Measurements from ENCODE around the gene SLC2A4. TPM values are rescaled to one million over a fixed set of nuclear protein-coding genes. Genes with fewer than 3 reads are reported as not detected.

SLC2A4 gene
- total and polyA plus RNA-seq, 2 of the 4 experiments (the other 2 are of a cell fraction), result 0.07 TPM; not detected in 1

- Histone ChIP-seq H3K27me3 (ENCODE audit: control insufficient read depth, insufficient read depth, low read length) (peaks cover 13% of the 10 kb centered on the region; the same call in 1 of the 2 replicates), H3K9ac (ENCODE audit: low read depth, low read length) (no peak overlapping the region), H3K9me3 (ENCODE audit: control insufficient read depth, insufficient read depth, low read length) (no peaks in the 10 kb centered on the region), H4K20me1 (ENCODE audit: insufficient read depth, low read length) (no peaks in the 10 kb centered on the region), H3K79me1 (ENCODE audit: low read depth in 1 of 2, low read length in 2 of 2) (no peaks in the 10 kb centered on the region), H4K5ac (ENCODE audit: low read depth, low read length) (no peak overlapping the region), H4K91ac (ENCODE audit: insufficient read depth, low read depth, low read length) (peak overlapping the region; percentile 79), H2BK5ac (ENCODE audit: low read depth, low read length, poor library complexity, severe bottlenecking) (no peak overlapping the region), H3K4me2 (ENCODE audit: low read depth, low read length) (no peak overlapping the region), H3K9me1 (ENCODE audit: insufficient read depth, low read length) (peaks cover 10% of the 10 kb centered on the region), H2BK15ac (ENCODE audit: low read depth, low read length) (no peak overlapping the region), H2AFZ (replicated peaks; ENCODE audit: low read length, poor library complexity) (no peak overlapping the region), H3K56ac (ENCODE audit: extremely low read depth, insufficient read depth, low read length) (no peak overlapping the region), H3K18ac (ENCODE audit: low read depth, low read length) (no peak overlapping the region), H3K36me3 (ENCODE audit: control insufficient read depth, insufficient read depth, low read length) (peaks cover 10% of the 10 kb centered on the region), H3K27ac (ENCODE audit: insufficient read depth, low read length) (no peak overlapping the region), H3K4me3 (ENCODE audit: insufficient read depth, low read depth, low read length) (no peak overlapping the region), H3K4me1 (ENCODE audit: control insufficient read depth, insufficient read depth, low read length) (peaks cover 11% of the 10 kb centered on the region), H2AK5ac (ENCODE audit: low read depth, low read length) (peak overlapping the region; percentile 81; the same call in 1 of the 2 replicates), H2AK9ac (replicated peaks; ENCODE audit: low read depth, low read length, poor library complexity) (peak overlapping the region; percentile 45), H3K23ac (ENCODE audit: low read depth, low read length) (no peak overlapping the region; the same call in 1 of the 2 replicates), H3K4ac (ENCODE audit: low read depth, low read length) (peak overlapping the region; percentile 77; the same call in 1 of the 2 replicates), H3K14ac (replicated peaks; ENCODE audit: low read depth, low read length) (no peak overlapping the region), H2BK20ac (ENCODE audit: low read depth, low read length) (peak overlapping the region; percentile 2; the same call in 1 of the 2 replicates), H4K8ac (ENCODE audit: low read depth in 2 of 2, low read length in 2 of 2) (peak overlapping the region; percentile 78 to 98; a peak in 3 of 4 replicates), H2BK120ac (ENCODE audit: low read depth, low read length) (peak overlapping the region; percentile 88; the same call in 1 of the 2 replicates)
- CTCF ChIA-PET, result interaction anchor here (1.3 to 1.6 kb wide), 2 partner anchors 17 to 32 kb away, joined by 5 to 7 read pairs; no protein-coding TSS in a partner anchor
- in situ Hi-C loops (cut with MboI; ENCODE audit: low sequenced_read_pairs), result no loop called here
- DNase-seq, result no peak
- WGBS, 2 experiments (ENCODE audit: extremely low coverage in 2 of 2, insufficient read length in 1 of 2), result 53% methylated on average over 4 of the region's 4 CpGs; no CpG with 5 or more reads in 1 of the 2 experiments
- no TSS peak for BruUV-seq (replicated peaks)
- POLR2A ChIA-PET (ENCODE audit: unreplicated experiment), result interaction anchor here (0.6 kb wide), 1 partner anchor 10 kb away, joined by 9 read pairs; no protein-coding TSS in a partner anchor
- no peak for ATAC-seq (ENCODE audit: low read depth)
- no peak for TF ChIP-seq MAFK (IDR thresholded peaks at IDR 0.05; ENCODE audit: low read depth, low read length)
- TF ChIP-seq MAZ (IDR thresholded peaks at IDR 0.05; ENCODE audit: borderline replicate concordance, low read depth, low read length), result no peak
- no peak for TF ChIP-seq MXI1 (IDR thresholded peaks at IDR 0.05; ENCODE audit: borderline replicate concordance, low read depth, low read length)
- TF ChIP-seq RCOR1 (IDR thresholded peaks at IDR 0.05; ENCODE audit: insufficient replicate concordance, low read length), result no peak
- no peak for TF ChIP-seq CHD1 (IDR thresholded peaks at IDR 0.05; ENCODE audit: low read depth, low read length)
- no peak for TF ChIP-seq CEBPB (IDR thresholded peaks at IDR 0.05; ENCODE audit: low read depth, low read length)
- TF ChIP-seq NFE2L2 (IDR thresholded peaks at IDR 0.05; ENCODE audit: low read depth, low read length), result no peak
- TF ChIP-seq RAD21 (IDR thresholded peaks at IDR 0.05; ENCODE audit: low read length), result no peak
- no peak for TF ChIP-seq BHLHE40 (IDR thresholded peaks at IDR 0.05; ENCODE audit: low read depth, low read length)
- no peak for TF ChIP-seq RFX5 (IDR thresholded peaks at IDR 0.05; ENCODE audit: low read depth, low read length)
- TF ChIP-seq USF2 (IDR thresholded peaks at IDR 0.05; ENCODE audit: low read depth, low read length), result no peak
- no peak for TF ChIP-seq ELK1 (IDR thresholded peaks at IDR 0.05; ENCODE audit: borderline replicate concordance, low read depth, low read length)
- TF ChIP-seq FOS (IDR thresholded peaks at IDR 0.05; ENCODE audit: low read depth, low read length), result no peak
- TF ChIP-seq POLR2A (IDR thresholded peaks at IDR 0.05; ENCODE audit: low read depth, low read length), result no peak
- no peak for TF ChIP-seq SMC3 (IDR thresholded peaks at IDR 0.05; ENCODE audit: low read depth, low read length)
- intact Hi-C loops (cut with micrococcal nuclease), result no loop called here
- dilution Hi-C loops (cut with HindIII; ENCODE audit: low sequenced_read_pairs, unreplicated experiment), result no loop called here
These were observed 17.8 kb upstream of the SLC2A4 start for GRCh38 chr17:7263801-7264078.

All from IMR-90 (cell line).